HepG2 (cell line): ENCODE measurements around the gene ABAT. TPM values are rescaled to one million over a fixed set of nuclear protein-coding genes. Genes with fewer than 3 reads are reported as not detected.
A peak's percentile ranks its signal among the peaks of the same experiment; 100 is the strongest.

Source experiments
- ADNP ChIP-seq: sonication (generic); formaldehyde crosslinking; IDR thresholded peaks from 2 replicates; pipeline ENCODE4 v1.4.0; 2020; ENCODE audit warnings: missing genetic modification reagents
- AGO1 ChIP-seq: fragments of 200-400 bp; formaldehyde crosslinking; IDR thresholded peaks from 2 replicates; pipeline ENCODE4 v1.6.1; 2017; ENCODE audit warnings: mild to moderate bottlenecking, low read depth, low read length, moderate library complexity; ENCODE audit not compliant: poor library complexity, severe bottlenecking
- FOXK1 ChIP-seq: sonication (generic); formaldehyde crosslinking; IDR thresholded peaks from 2 replicates; pipeline ENCODE4 v1.4.0; 2020; ENCODE audit warnings: low read depth, missing genetic modification reagents, borderline replicate concordance
- FOXP4 ChIP-seq: sonication (generic); formaldehyde crosslinking; IDR thresholded peaks from 2 replicates; pipeline ENCODE4 v1.4.0; 2020; ENCODE audit warnings: missing genetic modification reagents
- HDAC1 ChIP-seq: sonication (generic); formaldehyde crosslinking; IDR thresholded peaks from 2 replicates; pipeline ENCODE4 v1.5.1; 2020; ENCODE audit warnings: mild to moderate bottlenecking, missing genetic modification reagents
- KAT8 ChIP-seq: IDR thresholded peaks from 2 replicates; pipeline ENCODE4 v1.6.1; 2016; ENCODE audit warnings: missing genetic modification reagents, missing compliant biosample characterization
- KLF13 ChIP-seq: sonication (generic); formaldehyde crosslinking; IDR thresholded peaks from 2 replicates; pipeline ENCODE4 v1.4.0; 2020; ENCODE audit warnings: mild to moderate bottlenecking, missing genetic modification reagents
- MEIS1 ChIP-seq: sonication (generic); formaldehyde crosslinking; IDR thresholded peaks from 2 replicates; pipeline ENCODE4 v1.9.0; 2021; ENCODE audit warnings: mild to moderate bottlenecking, missing genetic modification reagents, moderate library complexity, borderline replicate concordance
- NFYC ChIP-seq: IDR thresholded peaks from 2 replicates; pipeline ENCODE4 v1.6.1; 2016; ENCODE audit warnings: missing genetic modification reagents, missing compliant biosample characterization
- PAF1 ChIP-seq: IDR thresholded peaks from 2 replicates; pipeline ENCODE4 v1.6.1; 2016; ENCODE audit warnings: missing genetic modification reagents, missing compliant biosample characterization
- PLSCR1 ChIP-seq: sonication (generic); formaldehyde crosslinking; IDR thresholded peaks from 2 replicates; pipeline ENCODE4 v1.5.0; 2020; ENCODE audit warnings: missing genetic modification reagents, mild to moderate bottlenecking, borderline replicate concordance
- RFX1 ChIP-seq: fragments of 450-650 bp; IDR thresholded peaks from 2 replicates; pipeline ENCODE4 v1.6.1; 2017
- WIZ ChIP-seq: sonication (generic); formaldehyde crosslinking; IDR thresholded peaks from 2 replicates; pipeline ENCODE4 v1.5.1; 2020; ENCODE audit warnings: mild to moderate bottlenecking, missing genetic modification reagents
- ZBTB46 ChIP-seq: sonication (generic); formaldehyde crosslinking; IDR thresholded peaks from 2 replicates; pipeline ENCODE4 v1.4.0; 2020; ENCODE audit warnings: mild to moderate bottlenecking, missing genetic modification reagents, borderline replicate concordance
- ZKSCAN1 ChIP-seq: fragments of 150-350 bp; IDR thresholded peaks from 2 replicates; pipeline ENCODE4 v1.6.1; 2014; ENCODE audit warnings: low read length
- ZNF687 ChIP-seq: sonication (generic); formaldehyde crosslinking; IDR thresholded peaks from 2 replicates; pipeline ENCODE4 v1.5.1; 2020; ENCODE audit warnings: mild to moderate bottlenecking, missing genetic modification reagents, moderate library complexity
- ZNF773 ChIP-seq: sonication (generic); formaldehyde crosslinking; IDR thresholded peaks from 2 replicates; pipeline ENCODE4 v1.4.0; 2020; ENCODE audit warnings: missing genetic modification reagents, borderline replicate concordance
- ZNF83 ChIP-seq: sonication (generic); formaldehyde crosslinking; IDR thresholded peaks from 2 replicates; pipeline ENCODE4 v1.4.0; 2020; ENCODE audit warnings: missing genetic modification reagents, mild to moderate bottlenecking, borderline replicate concordance
- ZNF879 ChIP-seq: sonication (generic); formaldehyde crosslinking; IDR thresholded peaks from 2 replicates; pipeline ENCODE4 v1.8.1; 2023; ENCODE audit warnings: missing genetic modification reagents
- polyA plus RNA-seq, 8 experiments: library from polyadenylated mRNA; depleted of rRNA in 3 of 8; stranded (reverse) in 7 of 8; unstranded in 1 of 8; fragments of >200 nt; fragmentation: Illumina TruSeq in 4 of 8; extraction: Trizol in 4 of 8; gene quantifications; 2 replicates each; pipeline versions ENCODE4 v1.2.1 to v1.2.3, GENCODE V29; 2011 to 2016; ENCODE audit warnings: low read depth in 4 of 8, missing spikeins in 1 of 8, mixed read lengths in 1 of 8; ENCODE audit not compliant: insufficient read depth in 1 of 8
- total RNA-seq, 5 experiments: library from RNA; depleted of rRNA; stranded (reverse); fragments of >200 nt; fragmentation: Illumina TruSeq; extraction: Trizol; gene quantifications; 2 replicates each; pipeline ENCODE4 v1.2.3, GENCODE V29; 2016; ENCODE audit warnings: low read depth in 1 of 5

The ABAT gene
- total and polyA plus RNA-seq, 2 of the 13 experiments (the other 11 are each of a cell fraction or from before 2014, with no cell fraction given), result 47.6 to 97.3 TPM

- TF ChIP-seq ZNF83 (CRISPR knock-in tag) (no peak), ZKSCAN1 (0 out of 2 replicates have a peak, but pooled peaks have one; percentile 33), ZBTB46 (CRISPR knock-in tag) (no peak), WIZ (CRISPR knock-in tag) (no peak), PAF1 (CRISPR knock-in tag) (no peak), ZNF879 (CRISPR knock-in tag) (no peak; the same call in 1 of the 2 replicates), RFX1 (no peak), PLSCR1 (CRISPR knock-in tag) (no peak), KAT8 (CRISPR knock-in tag) (peak; percentile 71; the same call in 1 of the 2 replicates), KLF13 (no peak), FOXP4 (CRISPR knock-in tag) (peak; percentile 80), ZNF687 (CRISPR knock-in tag) (no peak), FOXK1 (CRISPR knock-in tag) (no peak), AGO1 (no peak), ADNP (CRISPR knock-in tag) (no peak), ZNF773 (CRISPR knock-in tag) (no peak), HDAC1 (CRISPR knock-in tag) (peak; percentile 51), NFYC (peak; percentile 33; the same call in 1 of the 2 replicates), MEIS1 (CRISPR knock-in tag) (no peak)
Observed at GRCh38 chr16:8678068-8678927, 3.9 kb downstream of the ABAT start (continued).
